HG02759 (cell line): ENCODE measurements around the gene XG.
"Not testable (repeated sequence)": the region's sequence is repeated elsewhere in the genome, so short reads cannot be mapped to it uniquely, and the experiment has no call there.

ENCODE experiments used
- ATAC-seq: cut with Tn5 transposase; IDR thresholded peaks from one replicate; pipeline ENCODE4 v1.9.1; 2021; ENCODE audit warnings: mild to moderate bottlenecking, moderate library complexity; ENCODE audit not compliant: unreplicated experiment

The XG gene

GRCh38 chrX:2774776-2775175 is 22.9 kb downstream of the XG start:
- ATAC-seq = no peak

GRCh38 chrX:2780472-2781225 is 28.8 kb downstream of the XG start:
- ATAC-seq = peak; percentile 57

GRCh38 chrX:2781226-2781571 is 29.4 kb downstream of the XG start:
- no peak for ATAC-seq

- no peak for ATAC-seq
These were observed 29.9 kb downstream of the XG start for GRCh38 chrX:2781698-2782097.

GRCh38 chrX:2782171-2782570 is 30.3 kb downstream of the XG start:
- no peak for ATAC-seq

GRCh38 chrX:2782778-2783177 is 30.9 kb downstream of the XG start:
- no peak for ATAC-seq

- no peak for ATAC-seq
These were observed 32.2 kb downstream of the XG start for GRCh38 chrX:2784026-2784425.

GRCh38 chrX:2785538-2785937 is 33.7 kb downstream of the XG start:
- no peak for ATAC-seq

GRCh38 chrX:2788980-2789379 is 37.1 kb downstream of the XG start:
- ATAC-seq = no peak

- no peak for ATAC-seq
These were observed 37.7 kb downstream of the XG start for GRCh38 chrX:2789569-2789968.

GRCh38 chrX:2793752-2794151 is 41.9 kb downstream of the XG start:
- ATAC-seq = no peak

GRCh38 chrX:2794336-2794735 is 42.5 kb downstream of the XG start:
- ATAC-seq = no peak

GRCh38 chrX:2796808-2797207 is 45.0 kb downstream of the XG start:
- not testable (repeated sequence) for ATAC-seq

GRCh38 chrX:2799369-2799768 is 47.5 kb downstream of the XG start:
- no peak for ATAC-seq

- ATAC-seq = not testable (repeated sequence)
These were observed 48.1 kb downstream of the XG start for GRCh38 chrX:2799980-2800379.

- no peak for ATAC-seq
These were observed 49.4 kb downstream of the XG start for GRCh38 chrX:2801223-2801622.

- not testable (repeated sequence) for ATAC-seq
These were observed 50.7 kb downstream of the XG start for GRCh38 chrX:2802376-2803090.

- not testable (repeated sequence) for ATAC-seq
These were observed 51.6 kb downstream of the XG start for GRCh38 chrX:2803486-2803885.

GRCh38 chrX:2804106-2804843 is 52.4 kb downstream of the XG start:
- ATAC-seq = not testable (repeated sequence)

- ATAC-seq = not testable (repeated sequence)
These were observed 53.0 kb downstream of the XG start for GRCh38 chrX:2804858-2805257.

- ATAC-seq = no peak
These were observed 59.4 kb downstream of the XG start for GRCh38 chrX:2811271-2811670.
